Measurements from ENCODE around the gene FAM110A. TPM values are rescaled to one million over a fixed set of nuclear protein-coding genes. Genes with fewer than 3 reads are reported as not detected.
"Not testable (repeated sequence)": the region's sequence is repeated elsewhere in the genome, so short reads cannot be mapped to it uniquely, and the experiment has no call there.

Gene FAM110A
- total RNA-seq, 1 donor from 2014 or later, result 18.3 TPM

- no peak for DNase-seq (ENCODE audit: low read depth)
- H3K4me3 ChIP-seq (ENCODE audit: low read depth, low read length), result no peak overlapping the region
- no peak for TF ChIP-seq CTCF (conservative IDR thresholded peaks at IDR 0.05; ENCODE audit: low read depth, low read length)
These were observed 27.8 kb upstream of the FAM110A start for GRCh38 chr20:805713-806112.

GRCh38 chr20:811776-812434 is 21.6 kb upstream of the FAM110A start:
- DNase-seq (ENCODE audit: low read depth); H3K4me3 ChIP-seq (ENCODE audit: low read depth, low read length): not testable (repeated sequence)

- DNase-seq (ENCODE audit: low read depth); H3K4me3 ChIP-seq (ENCODE audit: low read depth, low read length): not testable (repeated sequence)
These were observed 21.1 kb upstream of the FAM110A start for GRCh38 chr20:812435-812814.

- no peak overlapping the region for H3K4me3 ChIP-seq (ENCODE audit: low read depth, low read length)
- no peak for DNase-seq (ENCODE audit: low read depth)
- no peak for TF ChIP-seq CTCF (conservative IDR thresholded peaks at IDR 0.05; ENCODE audit: low read depth, low read length)
These were observed 20.1 kb upstream of the FAM110A start for GRCh38 chr20:813390-813789.

- no peak for TF ChIP-seq CTCF (conservative IDR thresholded peaks at IDR 0.05; ENCODE audit: low read depth, low read length)
- no peak for DNase-seq (ENCODE audit: low read depth)
- no peak overlapping the region for H3K4me3 ChIP-seq (ENCODE audit: low read depth, low read length)
These were observed 18.3 kb upstream of the FAM110A start for GRCh38 chr20:815226-815625.

GRCh38 chr20:815914-816606 is 17.5 kb upstream of the FAM110A start:
- peak; percentile 98 for TF ChIP-seq CTCF (conservative IDR thresholded peaks at IDR 0.05; ENCODE audit: low read depth, low read length)
- H3K4me3 ChIP-seq (ENCODE audit: low read depth, low read length), result no peak overlapping the region
- no peak for DNase-seq (ENCODE audit: low read depth)

GRCh38 chr20:818001-818664 is 15.4 kb upstream of the FAM110A start:
- no peak for DNase-seq (ENCODE audit: low read depth)
- TF ChIP-seq CTCF (conservative IDR thresholded peaks at IDR 0.05; ENCODE audit: low read depth, low read length), result no peak

More at GRCh38 chr20:818001-818664, 15.4 kb upstream of the FAM110A start:
- H3K4me3 ChIP-seq (ENCODE audit: low read depth, low read length), result no peak overlapping the region

Measured in epithelial cell of proximal tubule (primary cell).